ENCODE measurements around the gene MTERF4.

The MTERF4 gene

GRCh38 chr2:241073166-241074064, 28.7 kb downstream of the MTERF4 start:
- no CpG with 5 or more reads among the region's 25 CpGs for WGBS (ENCODE audit: insufficient coverage, insufficient read length)
- H3K4me3 ChIP-seq (ENCODE audit: low read length), result no peak overlapping the region
- H3K36me3 ChIP-seq (ENCODE audit: control insufficient read depth, insufficient read depth, low read length), result no peaks in the 10 kb centered on the region
- DNase-seq (ENCODE audit: low read depth, low spot score), result no peak
- H3K27me3 ChIP-seq (ENCODE audit: control insufficient read depth, insufficient read depth, low read length), result no peaks in the 10 kb centered on the region
- no peak overlapping the region for H3K27ac ChIP-seq (ENCODE audit: low read length)
- H3K4me1 ChIP-seq (ENCODE audit: control insufficient read depth, insufficient read depth, low read length), result no peaks in the 10 kb centered on the region
- H3K9me3 ChIP-seq (ENCODE audit: control insufficient read depth, insufficient read depth, low read length), result no peaks in the 10 kb centered on the region

- no CpG with 5 or more reads among the region's 14 CpGs for WGBS (ENCODE audit: insufficient coverage, insufficient read length)
These were observed 29.4 kb downstream of the MTERF4 start for GRCh38 chr2:241072553-241073165.

GRCh38 chr2:241072151-241072550, 29.9 kb downstream of the MTERF4 start:
- Histone ChIP-seq H3K27me3 (ENCODE audit: control insufficient read depth, insufficient read depth, low read length) (no peaks in the 10 kb centered on the region), H3K4me1 (ENCODE audit: control insufficient read depth, insufficient read depth, low read length) (no peaks in the 10 kb centered on the region), H3K27ac (ENCODE audit: low read length) (no peak overlapping the region), H3K9me3 (ENCODE audit: control insufficient read depth, insufficient read depth, low read length) (no peaks in the 10 kb centered on the region), H3K4me3 (ENCODE audit: low read length) (no peak overlapping the region), H3K36me3 (ENCODE audit: control insufficient read depth, insufficient read depth, low read length) (no peaks in the 10 kb centered on the region)
- WGBS (ENCODE audit: insufficient coverage, insufficient read length), result no CpG with 5 or more reads among the region's 9 CpGs
- no peak for DNase-seq (ENCODE audit: low read depth, low spot score)

More at GRCh38 chr2:241072553-241073165, 29.4 kb downstream of the MTERF4 start:
- no peak overlapping the region for H3K4me3 ChIP-seq (ENCODE audit: low read length)
- H3K36me3 ChIP-seq (ENCODE audit: control insufficient read depth, insufficient read depth, low read length), result no peaks in the 10 kb centered on the region
- no peaks in the 10 kb centered on the region for H3K27me3 ChIP-seq (ENCODE audit: control insufficient read depth, insufficient read depth, low read length)
- no peak for DNase-seq (ENCODE audit: low read depth, low spot score)
- H3K4me1 ChIP-seq (ENCODE audit: control insufficient read depth, insufficient read depth, low read length), result no peaks in the 10 kb centered on the region
- no peaks in the 10 kb centered on the region for H3K9me3 ChIP-seq (ENCODE audit: control insufficient read depth, insufficient read depth, low read length)
- H3K27ac ChIP-seq (ENCODE audit: low read length), result no peak overlapping the region

GRCh38 chr2:241071677-241072111, 30.4 kb downstream of the MTERF4 start:
- no peaks in the 10 kb centered on the region for H3K9me3 ChIP-seq (ENCODE audit: control insufficient read depth, insufficient read depth, low read length)
- no peak overlapping the region for H3K27ac ChIP-seq (ENCODE audit: low read length)
- no peaks in the 10 kb centered on the region for H3K4me1 ChIP-seq (ENCODE audit: control insufficient read depth, insufficient read depth, low read length)
- DNase-seq (ENCODE audit: low read depth, low spot score), result no peak
- no CpG with 5 or more reads among the region's 25 CpGs for WGBS (ENCODE audit: insufficient coverage, insufficient read length)
- H3K27me3 ChIP-seq (ENCODE audit: control insufficient read depth, insufficient read depth, low read length), result no peaks in the 10 kb centered on the region
- H3K36me3 ChIP-seq (ENCODE audit: control insufficient read depth, insufficient read depth, low read length), result no peaks in the 10 kb centered on the region
- no peak overlapping the region for H3K4me3 ChIP-seq (ENCODE audit: low read length)

- no peak for DNase-seq (ENCODE audit: low read depth, low spot score)
- H3K36me3 ChIP-seq (ENCODE audit: control insufficient read depth, insufficient read depth, low read length), result no peaks in the 10 kb centered on the region
- no CpG with 5 or more reads among the region's 31 CpGs for WGBS (ENCODE audit: insufficient coverage, insufficient read length)
These were observed 31.0 kb downstream of the MTERF4 start for GRCh38 chr2:241070811-241071676.

GRCh38 chr2:241070361-241070760, 31.7 kb downstream of the MTERF4 start:
- no peak for DNase-seq (ENCODE audit: low read depth, low spot score)
- Histone ChIP-seq H3K4me3 (ENCODE audit: low read length) (no peak overlapping the region), H3K4me1 (ENCODE audit: control insufficient read depth, insufficient read depth, low read length) (no peaks in the 10 kb centered on the region), H3K9me3 (ENCODE audit: control insufficient read depth, insufficient read depth, low read length) (no peaks in the 10 kb centered on the region), H3K27ac (ENCODE audit: low read length) (no peak overlapping the region), H3K27me3 (ENCODE audit: control insufficient read depth, insufficient read depth, low read length) (no peaks in the 10 kb centered on the region), H3K36me3 (ENCODE audit: control insufficient read depth, insufficient read depth, low read length) (no peaks in the 10 kb centered on the region)
- no CpG with 5 or more reads among the region's 13 CpGs for WGBS (ENCODE audit: insufficient coverage, insufficient read length)

More at GRCh38 chr2:241070811-241071676, 31.0 kb downstream of the MTERF4 start:
- Histone ChIP-seq H3K4me1 (ENCODE audit: control insufficient read depth, insufficient read depth, low read length) (no peaks in the 10 kb centered on the region), H3K4me3 (ENCODE audit: low read length) (no peak overlapping the region), H3K9me3 (ENCODE audit: control insufficient read depth, insufficient read depth, low read length) (no peaks in the 10 kb centered on the region), H3K27ac (ENCODE audit: low read length) (no peak overlapping the region), H3K27me3 (ENCODE audit: control insufficient read depth, insufficient read depth, low read length) (no peaks in the 10 kb centered on the region)

GRCh38 chr2:241069821-241070281, 32.2 kb downstream of the MTERF4 start:
- Histone ChIP-seq H3K4me3 (ENCODE audit: low read length) (no peak overlapping the region), H3K27ac (ENCODE audit: low read length) (no peak overlapping the region), H3K9me3 (ENCODE audit: control insufficient read depth, insufficient read depth, low read length) (no peaks in the 10 kb centered on the region), H3K4me1 (ENCODE audit: control insufficient read depth, insufficient read depth, low read length) (no peaks in the 10 kb centered on the region), H3K27me3 (ENCODE audit: control insufficient read depth, insufficient read depth, low read length) (no peaks in the 10 kb centered on the region), H3K36me3 (ENCODE audit: control insufficient read depth, insufficient read depth, low read length) (no peaks in the 10 kb centered on the region)
- DNase-seq (ENCODE audit: low read depth, low spot score), result no peak
- no CpG with 5 or more reads among the region's 26 CpGs for WGBS (ENCODE audit: insufficient coverage, insufficient read length)

- H3K4me3 ChIP-seq (ENCODE audit: low read length), result no peak overlapping the region
- H3K4me1 ChIP-seq (ENCODE audit: control insufficient read depth, insufficient read depth, low read length), result peaks cover under 1% of the 10 kb centered on the region; the same call in 1 of the 2 replicates
- no peak overlapping the region for H3K27ac ChIP-seq (ENCODE audit: low read length)
- no CpG with 5 or more reads among the region's 28 CpGs for WGBS (ENCODE audit: insufficient coverage, insufficient read length)
- DNase-seq (ENCODE audit: low read depth, low spot score), result no peak
- no peaks in the 10 kb centered on the region for H3K9me3 ChIP-seq (ENCODE audit: control insufficient read depth, insufficient read depth, low read length)
- H3K36me3 ChIP-seq (ENCODE audit: control insufficient read depth, insufficient read depth, low read length), result no peaks in the 10 kb centered on the region
- no peaks in the 10 kb centered on the region for H3K27me3 ChIP-seq (ENCODE audit: control insufficient read depth, insufficient read depth, low read length)
These were observed 32.9 kb downstream of the MTERF4 start for GRCh38 chr2:241068942-241069810.

- WGBS (ENCODE audit: insufficient coverage, insufficient read length), result no CpG with 5 or more reads among the region's 25 CpGs
These were observed 33.7 kb downstream of the MTERF4 start for GRCh38 chr2:241068136-241068941.

More at GRCh38 chr2:241068136-241068941, 33.7 kb downstream of the MTERF4 start:
- H3K4me1 ChIP-seq (ENCODE audit: control insufficient read depth, insufficient read depth, low read length), result peaks cover 3% of the 10 kb centered on the region; the same call in 1 of the 2 replicates
- no peak overlapping the region for H3K4me3 ChIP-seq (ENCODE audit: low read length)
- no peaks in the 10 kb centered on the region for H3K27me3 ChIP-seq (ENCODE audit: control insufficient read depth, insufficient read depth, low read length)
- H3K9me3 ChIP-seq (ENCODE audit: control insufficient read depth, insufficient read depth, low read length), result no peaks in the 10 kb centered on the region
- no peaks in the 10 kb centered on the region for H3K36me3 ChIP-seq (ENCODE audit: control insufficient read depth, insufficient read depth, low read length)
- no peak for DNase-seq (ENCODE audit: low read depth, low spot score)
- H3K27ac ChIP-seq (ENCODE audit: low read length), result no peak overlapping the region

Data from iPS DF 6.9 (cell line).